C4-2B (cell line): ENCODE measurements around the gene PDGFRA.

Experiments used
- H3K27ac ChIP-seq: fragments of 450-650 bp; 2 replicates; pipeline ENCODE4 v1.5.1; 2017
- ZFX ChIP-seq: fragments of 450-650 bp; IDR thresholded peaks from 2 replicates; pipeline ENCODE4 v1.6.1; 2017
- TF ChIP-seq, protein P1 (sequence below): fragments of 450-650 bp; conservative IDR thresholded peaks from 2 replicates; pipeline ENCODE4 v1.5.1; 2017; ENCODE audit warnings: mild to moderate bottlenecking

The PDGFRA gene

GRCh38 chr4:54217642-54218495 lies 11.2 kb upstream of the PDGFRA start:
- H3K27ac ChIP-seq: no peak overlapping the region
- no peak for TF ChIP-seq ZFX
- TF ChIP-seq, protein P1, sequence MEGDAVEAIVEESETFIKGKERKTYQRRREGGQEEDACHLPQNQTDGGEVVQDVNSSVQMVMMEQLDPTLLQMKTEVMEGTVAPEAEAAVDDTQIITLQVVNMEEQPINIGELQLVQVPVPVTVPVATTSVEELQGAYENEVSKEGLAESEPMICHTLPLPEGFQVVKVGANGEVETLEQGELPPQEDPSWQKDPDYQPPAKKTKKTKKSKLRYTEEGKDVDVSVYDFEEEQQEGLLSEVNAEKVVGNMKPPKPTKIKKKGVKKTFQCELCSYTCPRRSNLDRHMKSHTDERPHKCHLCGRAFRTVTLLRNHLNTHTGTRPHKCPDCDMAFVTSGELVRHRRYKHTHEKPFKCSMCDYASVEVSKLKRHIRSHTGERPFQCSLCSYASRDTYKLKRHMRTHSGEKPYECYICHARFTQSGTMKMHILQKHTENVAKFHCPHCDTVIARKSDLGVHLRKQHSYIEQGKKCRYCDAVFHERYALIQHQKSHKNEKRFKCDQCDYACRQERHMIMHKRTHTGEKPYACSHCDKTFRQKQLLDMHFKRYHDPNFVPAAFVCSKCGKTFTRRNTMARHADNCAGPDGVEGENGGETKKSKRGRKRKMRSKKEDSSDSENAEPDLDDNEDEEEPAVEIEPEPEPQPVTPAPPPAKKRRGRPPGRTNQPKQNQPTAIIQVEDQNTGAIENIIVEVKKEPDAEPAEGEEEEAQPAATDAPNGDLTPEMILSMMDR: peak; percentile 89

DNA sequence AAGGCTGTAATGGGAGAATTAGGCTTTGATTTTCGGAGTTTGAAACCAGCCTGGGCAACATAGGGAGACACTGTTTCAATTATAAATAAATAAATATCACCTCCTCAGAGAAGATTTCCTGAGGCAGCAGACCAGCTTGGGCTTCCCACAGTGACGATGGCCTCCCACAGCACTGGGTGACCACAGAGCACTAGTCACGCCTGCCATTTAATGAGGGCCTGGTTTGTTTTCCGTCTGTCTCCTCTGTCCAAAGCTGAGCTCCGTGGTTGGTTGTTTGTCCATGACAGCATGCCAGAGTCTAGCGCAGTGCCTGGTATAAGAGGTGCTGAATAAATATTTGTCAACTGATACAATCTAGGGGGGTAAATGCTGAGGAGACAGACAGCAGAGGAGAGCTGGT lies 10.4 kb upstream of the PDGFRA start:
- H3K27ac ChIP-seq: no peak overlapping the region
- no peak for TF ChIP-seq ZFX
- TF ChIP-seq, protein P1: no peak

DNA sequence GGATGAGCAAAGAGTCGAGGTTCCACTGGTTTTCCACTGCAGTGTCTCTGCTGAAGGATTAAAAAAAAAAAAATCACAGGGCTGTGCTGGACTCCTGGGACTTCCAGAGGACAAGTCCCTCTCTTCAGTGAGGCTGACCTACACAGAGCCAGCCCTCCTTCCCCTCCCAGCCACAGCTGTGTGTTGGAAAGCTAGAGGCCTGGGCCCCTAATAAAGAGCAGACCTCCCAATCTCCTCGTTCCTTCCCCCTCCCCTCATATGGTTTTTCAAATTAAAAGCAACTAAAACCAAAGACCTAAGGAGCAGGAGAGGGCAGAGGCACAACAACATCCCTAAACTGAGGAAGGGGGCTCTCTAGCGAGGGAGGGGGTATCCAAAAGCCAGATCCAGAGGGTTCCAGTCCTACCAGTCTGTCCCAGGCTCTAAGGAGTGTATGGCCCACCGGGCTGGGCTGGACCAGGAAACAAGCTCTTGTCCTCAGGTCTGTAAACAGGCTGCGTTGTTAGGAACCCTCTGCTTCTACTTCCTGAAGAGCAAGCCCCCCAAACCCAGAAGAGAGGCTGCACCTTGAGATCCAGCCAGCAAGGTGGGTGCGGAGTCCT lies 4.0 kb upstream of the PDGFRA start:
- TF ChIP-seq, protein P1: no peak
- TF ChIP-seq ZFX: no peak
- no peak overlapping the region for H3K27ac ChIP-seq

GRCh38 chr4:54225598-54226403 lies 3.3 kb upstream of the PDGFRA start:
- H3K27ac ChIP-seq: no peak overlapping the region
- TF ChIP-seq, protein P1: no peak
- TF ChIP-seq ZFX: no peak

- no peak overlapping the region for H3K27ac ChIP-seq
These were observed 2.5 kb upstream of the PDGFRA start for GRCh38 chr4:54226404-54227255.

GRCh38 chr4:54227256-54228055 lies 1.6 kb upstream of the PDGFRA start:
- no peak overlapping the region for H3K27ac ChIP-seq

More at GRCh38 chr4:54226404-54227255, 2.5 kb upstream of the PDGFRA start:
- TF ChIP-seq ZFX: no peak
- TF ChIP-seq, protein P1: no peak

More at GRCh38 chr4:54227256-54228055, 1.6 kb upstream of the PDGFRA start:
- TF ChIP-seq ZFX: no peak
